Right cardiac atrium (tissue), 5 donors: ENCODE measurements around the gene GRM5. TPM values are rescaled to one million over a fixed set of nuclear protein-coding genes. Genes with fewer than 3 reads are reported as not detected.
A peak's percentile ranks its signal among the peaks of the same experiment; 100 is the strongest.

ENCODE experiments used
- ATAC-seq, 2 donors: fragments of 200-7000 bp; cut with Tn5 transposase; one replicate each; pipeline versions ENCODE4 v1.8.0 to v1.9.1; 2020; ENCODE audit warnings: moderate library complexity in 2 of 2, mild to moderate bottlenecking in 1 of 2
- DNase-seq, 3 donors: peaks; one replicate each; pipeline ENCODE4 v3.0.0-alpha.2; 2020
- H3K27ac ChIP-seq: one replicate; pipeline ENCODE4 v1.5.1; 2013; ENCODE audit warnings: mild to moderate bottlenecking, low read length, control low read depth, moderate library complexity
- H3K27me3 ChIP-seq: one replicate; pipeline ENCODE4 v1.6.1; 2013; ENCODE audit not compliant: control insufficient read depth, insufficient read depth
- H3K4me1 ChIP-seq: one replicate; pipeline ENCODE4 v1.6.1; 2013; ENCODE audit warnings: low read length; ENCODE audit not compliant: control insufficient read depth, insufficient read depth
- H3K4me3 ChIP-seq: one replicate; pipeline ENCODE4 v1.5.1; 2013; ENCODE audit warnings: low read length, control low read depth
- H3K9me3 ChIP-seq: one replicate; pipeline ENCODE4 v1.6.1; 2013; ENCODE audit warnings: low read length; ENCODE audit not compliant: control insufficient read depth
- WGBS: extraction: QIAGEN DNeasy Blood & Tissue Kit; methylation state at CpG from one replicate; pipeline ENCODE4 v1.1.7; 2013; 5-methylcytosine and 5-hydroxymethylcytosine counted together
- intact Hi-C, 4 donors: fragments of 100-400 bp; cut with DNase I; formaldehyde crosslinking; loops; one replicate each; pipeline versions ENCODE4 v1.11.0 to v1.14.0; 2022 to 2023
- polyA plus RNA-seq: library from polyadenylated mRNA; stranded (reverse); fragments of 200-250 nt; gene quantifications from one replicate; pipeline ENCODE4 v1.2.3, GENCODE V29; 2013
- total RNA-seq, 4 donors: library from RNA; stranded (reverse); fragmentation: NEBNext Ultra II Directional; extraction: Animal tissue kit (Norgen Biotek cat#: 25700); gene quantifications; one replicate each; pipeline ENCODE4 v1.2.1, GENCODE V29; 2021
- donor health status: healthy with polysubstance abuse.
- donor health status: DM: no; HTN: yes; CAD: no.
- donor health status: DM: no; HTN: no; CAD: no.
- donor health status: DM: no; HTN: yes; CAD: no; lungs with severe emphysema.
- donor health status: DM: yes; HTN: yes; CAD: no.

The GRM5 gene
- total and polyA plus RNA-seq, 5 donors: 0.02 to 0.45 TPM; not detected in 3

DNA sequence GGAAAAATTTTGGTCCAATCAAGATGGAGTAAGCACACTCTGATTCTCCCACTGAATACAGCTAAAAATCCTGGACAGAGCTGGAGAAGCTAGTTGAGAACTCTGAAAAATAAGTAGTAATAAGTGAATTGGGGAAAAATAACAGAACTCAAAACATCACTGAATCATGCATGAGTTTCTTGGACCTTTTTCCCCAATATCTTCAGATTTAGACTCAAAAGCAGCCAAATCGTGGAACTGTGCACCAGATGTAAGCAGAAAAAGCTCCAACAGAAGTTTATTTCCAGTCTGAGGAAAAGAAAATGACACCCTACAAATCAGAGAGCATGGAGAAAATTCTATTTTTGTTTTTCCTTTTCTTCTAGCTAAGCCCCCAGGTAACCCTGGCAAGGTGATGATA lies 448.6 kb downstream of the GRM5 start:
- no peaks in the 10 kb centered on the region for H3K27me3 ChIP-seq
- WGBS: 63% methylated on average over 1 of the region's 1 CpG
- intact Hi-C loops: no loop called here
- no peaks in the 10 kb centered on the region for H3K9me3 ChIP-seq
- no peak overlapping the region for H3K27ac ChIP-seq
- no peaks in the 10 kb centered on the region for H3K4me1 ChIP-seq
- DNase-seq (no peak), ATAC-seq (no peak)
- no peak overlapping the region for H3K4me3 ChIP-seq

DNA sequence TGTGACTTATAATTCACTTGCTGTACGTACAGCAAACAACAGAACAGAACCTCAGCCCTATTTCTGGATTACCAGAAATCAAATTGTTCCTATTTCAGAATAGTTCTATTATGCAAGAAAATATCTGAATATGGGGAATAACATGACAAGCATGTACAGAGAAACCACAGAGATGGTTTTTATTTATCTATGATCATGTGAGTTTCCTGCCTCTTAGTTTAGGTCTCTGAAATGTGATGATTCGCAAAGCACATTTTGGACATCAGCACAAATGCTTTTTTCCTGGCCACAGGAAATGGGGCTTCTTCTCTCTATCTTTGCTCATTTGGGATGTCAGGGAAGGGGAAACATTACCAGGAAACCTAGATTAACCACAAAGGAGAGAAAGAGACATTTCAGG lies 461.5 kb downstream of the GRM5 start:
- no peak for DNase-seq
- ATAC-seq: no peak
- 61% methylated on average over 2 of the region's 2 CpGs for WGBS
- Histone ChIP-seq H3K9me3 (no peaks in the 10 kb centered on the region), H3K27me3 (no peaks in the 10 kb centered on the region), H3K4me1 (no peaks in the 10 kb centered on the region), H3K4me3 (no peak overlapping the region), H3K27ac (no peak overlapping the region)
- intact Hi-C loops: no loop called here

DNA sequence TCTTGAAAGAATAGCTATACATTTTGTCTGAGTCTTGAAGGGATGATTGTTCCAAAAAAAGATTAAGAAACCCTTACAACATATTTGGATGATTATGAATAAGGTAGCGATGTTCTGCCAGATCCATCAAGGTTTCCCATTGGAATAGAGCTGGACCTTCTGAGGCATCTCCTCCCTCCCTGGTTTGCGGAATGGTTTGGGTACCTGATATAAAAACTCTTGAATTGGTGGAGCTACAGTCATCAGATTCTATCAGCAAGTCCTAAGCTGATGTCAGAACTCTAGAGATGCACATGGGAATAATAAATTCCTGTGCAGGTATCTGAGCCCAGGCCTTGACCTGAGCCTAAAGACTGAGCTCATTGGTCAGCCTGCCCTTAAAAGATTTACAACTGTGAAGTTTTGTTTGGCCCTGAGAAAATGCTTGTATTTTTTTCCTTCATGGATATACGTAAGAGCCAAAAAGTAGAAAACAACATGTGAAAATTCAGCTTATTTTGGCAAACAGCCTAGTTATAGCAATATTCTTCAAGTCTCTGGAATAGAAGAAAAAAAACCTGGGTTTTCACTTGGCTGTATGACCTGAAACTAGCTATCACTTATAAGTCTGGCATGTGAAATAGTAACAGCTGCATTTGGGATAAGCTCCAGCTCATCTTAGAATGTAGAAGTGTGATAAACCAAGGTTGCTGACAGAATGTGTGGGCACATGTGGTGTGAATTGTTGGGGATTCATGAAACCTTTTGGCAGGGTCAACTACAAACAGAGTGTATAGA lies 462.5 kb downstream of the GRM5 start:
- ATAC-seq: peak in 1 of 2 donors; percentile 51
- no peaks in the 10 kb centered on the region for H3K9me3 ChIP-seq
- no peaks in the 10 kb centered on the region for H3K27me3 ChIP-seq
- no peak overlapping the region for H3K4me3 ChIP-seq
- intact Hi-C loops: no loop called here
- WGBS: 65% methylated on average over 3 of the region's 3 CpGs
- no peaks in the 10 kb centered on the region for H3K4me1 ChIP-seq
- peak in 1 of 3 donors; percentile 16 for DNase-seq
- no peak overlapping the region for H3K27ac ChIP-seq

DNA sequence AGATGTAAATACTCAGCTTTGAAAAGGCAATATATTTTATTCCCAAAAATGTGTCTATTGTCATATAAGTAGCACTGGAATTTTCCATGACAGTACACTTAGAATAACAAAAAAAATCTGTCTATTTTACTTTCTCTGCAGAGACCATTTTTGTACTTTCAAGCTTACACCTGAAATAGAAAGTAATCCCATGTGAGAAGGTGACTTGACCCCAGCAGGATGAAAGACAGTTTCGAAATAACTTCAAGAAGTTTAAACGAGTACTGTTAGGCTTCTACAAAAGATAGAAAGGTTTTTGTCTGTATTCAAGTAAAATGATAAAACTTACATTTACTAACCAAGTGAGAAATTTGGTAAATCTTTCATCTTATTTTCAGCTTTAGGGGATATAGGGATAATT lies 468.4 kb downstream of the GRM5 start:
- Histone ChIP-seq H3K27me3 (no peaks in the 10 kb centered on the region), H3K4me3 (no peak overlapping the region), H3K4me1 (no peaks in the 10 kb centered on the region), H3K9me3 (no peaks in the 10 kb centered on the region), H3K27ac (no peak overlapping the region)
- intact Hi-C loops: no loop called here
- ATAC-seq (no peak), DNase-seq (no peak)
- WGBS: 73% methylated on average over 2 of the region's 2 CpGs

DNA sequence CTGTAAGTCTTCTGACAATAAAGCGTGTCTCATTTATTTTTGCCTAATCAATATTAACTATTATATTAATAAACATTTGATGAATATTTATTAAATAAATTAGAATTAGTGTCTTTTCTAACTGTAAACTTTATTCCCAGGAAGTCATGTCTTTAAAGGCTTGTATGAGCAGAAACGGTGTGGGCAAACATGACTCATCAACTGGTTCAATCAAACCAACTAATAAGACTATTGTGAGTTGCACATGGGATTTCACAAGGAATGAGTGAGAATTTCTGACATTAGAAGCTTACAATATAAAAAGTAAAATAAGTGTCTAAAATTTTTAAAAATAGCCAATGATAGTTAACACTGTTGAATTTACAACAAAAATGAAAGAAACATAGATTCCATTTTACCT lies 469.0 kb downstream of the GRM5 start:
- H3K9me3 ChIP-seq: no peaks in the 10 kb centered on the region
- H3K4me3 ChIP-seq: no peak overlapping the region
- no peak overlapping the region for H3K27ac ChIP-seq
- no peaks in the 10 kb centered on the region for H3K27me3 ChIP-seq
- intact Hi-C loops: no loop called here
- DNase-seq: no peak
- H3K4me1 ChIP-seq: no peaks in the 10 kb centered on the region
- ATAC-seq: no peak
- 87% methylated on average over 2 of the region's 2 CpGs for WGBS

DNA sequence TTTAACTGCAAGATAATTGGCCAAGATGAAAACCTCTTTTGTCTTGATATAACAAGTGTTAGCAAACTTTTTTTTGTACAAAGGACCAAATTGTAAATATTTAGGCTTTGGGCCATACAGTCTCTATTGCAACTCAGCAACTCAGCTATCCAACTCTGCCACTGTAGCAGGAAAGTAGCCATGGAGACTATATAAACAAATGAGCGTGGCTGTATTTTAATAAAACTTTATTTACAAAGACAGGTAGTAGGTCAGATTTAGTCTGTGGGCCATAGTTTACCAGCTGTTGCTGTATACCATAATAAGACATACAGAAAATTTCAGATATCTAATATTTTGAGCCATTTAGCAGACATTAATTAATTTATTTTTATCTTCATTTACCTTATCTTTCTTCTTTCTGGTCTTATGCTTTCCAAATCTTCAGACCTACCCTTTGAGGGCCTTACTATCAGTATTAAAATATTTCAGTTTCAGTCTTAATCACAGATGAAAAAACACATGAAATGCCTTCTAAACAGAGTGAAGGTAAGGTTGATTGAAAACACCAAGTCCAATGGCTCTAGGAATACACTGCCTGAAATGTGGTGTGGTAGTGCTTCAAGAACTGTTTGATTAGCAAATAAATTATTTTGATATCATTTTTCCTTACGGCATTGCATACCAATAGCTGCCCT lies 471.4 kb downstream of the GRM5 start:
- no peaks in the 10 kb centered on the region for H3K27me3 ChIP-seq
- H3K9me3 ChIP-seq: no peaks in the 10 kb centered on the region
- no peak overlapping the region for H3K27ac ChIP-seq
- intact Hi-C loops: no loop called here
- DNase-seq (no peak), ATAC-seq (no peak)
- no peak overlapping the region for H3K4me3 ChIP-seq
- H3K4me1 ChIP-seq: no peaks in the 10 kb centered on the region
- 76% methylated on average over 2 of the region's 2 CpGs for WGBS

DNA sequence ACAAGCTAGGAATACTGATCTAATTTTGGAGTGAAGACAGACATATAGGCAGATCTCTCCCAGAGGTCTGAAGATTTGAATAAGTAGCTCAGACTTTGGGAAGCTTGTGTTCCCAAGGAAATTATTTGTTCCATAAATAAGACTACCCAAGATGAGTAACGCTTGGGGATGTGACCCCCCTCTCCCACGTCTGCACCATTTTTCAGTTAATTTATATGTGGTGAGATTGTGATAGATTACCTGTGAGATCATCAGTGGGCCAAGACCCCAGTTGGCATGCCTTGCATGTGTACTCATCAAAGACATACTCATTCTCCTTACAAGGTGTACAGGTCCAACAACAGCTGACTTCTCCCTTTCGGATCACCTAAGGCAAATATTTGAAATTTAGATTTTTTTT lies 475.4 kb downstream of the GRM5 start:
- ATAC-seq (no peak), DNase-seq (no peak)
- intact Hi-C loops: no loop called here
- WGBS: 68% methylated on average over 3 of the region's 3 CpGs
- no peaks in the 10 kb centered on the region for H3K9me3 ChIP-seq
- H3K4me1 ChIP-seq: no peaks in the 10 kb centered on the region
- H3K4me3 ChIP-seq: no peak overlapping the region
- no peaks in the 10 kb centered on the region for H3K27me3 ChIP-seq
- H3K27ac ChIP-seq: no peak overlapping the region

DNA sequence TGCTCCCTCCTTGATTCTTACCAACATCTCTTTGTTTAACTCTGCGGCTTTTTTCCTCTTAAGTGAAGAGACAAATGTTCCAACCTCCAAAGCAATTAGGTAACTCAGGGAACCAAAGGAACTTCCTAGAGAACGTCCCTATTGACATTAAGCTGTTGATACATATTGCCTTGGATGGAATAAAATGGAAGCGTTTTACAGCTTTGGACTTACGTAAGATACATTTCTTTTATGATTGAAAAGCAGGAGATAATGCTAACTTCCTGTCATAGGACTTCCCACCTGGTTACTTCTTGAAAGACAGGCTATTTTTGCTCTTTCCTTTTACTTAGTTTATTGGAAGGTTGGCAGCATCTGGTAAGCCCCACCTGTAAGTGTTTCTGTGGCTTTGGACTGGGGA lies 482.5 kb downstream of the GRM5 start:
- intact Hi-C loops: no loop called here
- Histone ChIP-seq H3K27me3 (no peaks in the 10 kb centered on the region), H3K4me1 (no peaks in the 10 kb centered on the region), H3K9me3 (no peaks in the 10 kb centered on the region), H3K4me3 (no peak overlapping the region), H3K27ac (no peak overlapping the region)
- DNase-seq (no peak), ATAC-seq (no peak)
- WGBS: 83% methylated on average over 4 of the region's 4 CpGs

DNA sequence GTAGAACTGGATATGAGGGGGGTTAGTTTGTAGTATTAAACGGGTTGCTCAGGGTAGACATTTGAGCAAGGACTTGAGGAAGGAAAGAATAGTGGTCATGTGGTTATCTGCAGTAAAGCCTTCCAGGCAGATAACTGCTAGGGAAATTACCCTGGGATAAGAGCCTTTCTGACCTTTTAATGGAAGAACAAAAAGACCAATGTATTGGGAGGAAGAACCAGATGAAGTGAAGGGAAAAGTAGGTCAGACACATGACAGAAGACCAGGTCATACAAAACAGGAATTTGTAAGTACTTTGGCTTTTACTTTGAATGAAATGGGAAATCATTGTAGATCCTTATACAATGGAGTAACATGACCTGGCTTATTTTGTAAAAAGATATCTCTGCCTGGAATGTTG lies 486.3 kb downstream of the GRM5 start:
- H3K27ac ChIP-seq: no peak overlapping the region
- intact Hi-C loops: no loop called here
- WGBS: 48% methylated on average over 1 of the region's 1 CpG
- DNase-seq: no peak
- no peaks in the 10 kb centered on the region for H3K27me3 ChIP-seq
- no peaks in the 10 kb centered on the region for H3K9me3 ChIP-seq
- no peak overlapping the region for H3K4me3 ChIP-seq
- H3K4me1 ChIP-seq: no peaks in the 10 kb centered on the region
- no peak for ATAC-seq

DNA sequence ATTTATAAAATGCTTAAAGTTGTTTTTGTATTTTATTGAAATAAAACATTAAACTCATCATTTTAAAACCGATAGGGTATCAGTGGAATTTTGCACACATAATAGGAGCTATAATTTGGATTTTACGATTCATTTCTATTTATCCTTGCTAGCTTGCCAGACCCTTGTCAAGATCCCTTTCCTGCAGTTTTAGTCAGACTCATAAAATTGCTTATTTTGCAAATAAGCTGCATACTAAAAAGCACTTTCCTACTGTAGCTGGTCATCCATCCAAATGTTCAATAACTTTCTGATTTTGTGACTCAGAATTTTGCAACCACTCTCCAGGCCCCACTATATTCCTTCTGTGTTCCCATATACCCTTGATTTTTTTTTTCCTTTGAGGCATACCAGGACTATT lies 489.0 kb downstream of the GRM5 start:
- H3K27ac ChIP-seq: no peak overlapping the region
- H3K4me3 ChIP-seq: no peak overlapping the region
- H3K4me1 ChIP-seq: no peaks in the 10 kb centered on the region
- intact Hi-C loops: no loop called here
- no peaks in the 10 kb centered on the region for H3K27me3 ChIP-seq
- H3K9me3 ChIP-seq: no peaks in the 10 kb centered on the region
- no peak for DNase-seq
- WGBS: 71% methylated on average over 2 of the region's 2 CpGs
- ATAC-seq: no peak

DNA sequence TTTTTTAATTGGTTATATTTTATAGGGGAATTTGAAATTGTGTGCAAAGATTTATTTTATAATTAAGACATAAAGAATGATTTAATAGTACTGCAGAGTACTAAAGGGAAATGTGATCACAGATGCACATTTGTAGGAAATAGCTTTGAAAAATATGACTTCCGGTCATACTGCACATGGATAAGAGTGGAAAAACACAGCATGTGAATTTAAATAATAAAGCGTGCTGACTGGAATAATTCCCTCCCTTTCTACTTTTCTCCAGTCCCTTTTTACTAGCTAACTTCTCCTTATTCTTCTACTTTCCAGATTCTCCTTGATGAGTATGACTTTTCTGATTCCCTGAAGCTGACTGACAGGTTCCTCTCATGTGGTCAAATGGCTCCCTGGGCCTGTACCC lies 489.9 kb downstream of the GRM5 start:
- Histone ChIP-seq H3K9me3 (no peaks in the 10 kb centered on the region), H3K4me3 (no peak overlapping the region), H3K4me1 (no peaks in the 10 kb centered on the region), H3K27me3 (no peaks in the 10 kb centered on the region), H3K27ac (no peak overlapping the region)
- DNase-seq (no peak), ATAC-seq (no peak)
- 74% methylated on average over 2 of the region's 2 CpGs for WGBS
- intact Hi-C loops: no loop called here
